ENCODE results near the gene USP17L10.
"Not testable (repeated sequence)": the region's sequence is repeated elsewhere in the genome, so short reads cannot be mapped to it uniquely, and the experiment has no call there.

- not testable (repeated sequence) for TF ChIP-seq CTCF (conservative IDR thresholded peaks at IDR 0.05 in 1 of 2, IDR thresholded peaks at IDR 0.05 in 1 of 2; ENCODE audit: extremely low read depth in 1 of 2, insufficient read depth in 1 of 2, low read depth in 1 of 2, low read length in 2 of 2); EZH2 (IDR thresholded peaks at IDR 0.05; ENCODE audit: borderline replicate concordance, low read length)
Measured at GRCh38 chr4:9169791-9170459, 40.5 kb upstream of the USP17L10 start, which contains the start of gene FAM90A26.

Data from mammary epithelial cell (primary cell).